Left cardiac atrium (tissue), 4 donors: ENCODE measurements around the gene C1QTNF9B. TPM values are rescaled to one million over a fixed set of nuclear protein-coding genes. Genes with fewer than 3 reads are reported as not detected.
A peak's percentile ranks its signal among the peaks of the same experiment; 100 is the strongest.

ENCODE experiments used
- ATAC-seq, 2 donors: fragments of 200-7000 bp; cut with Tn5 transposase; one replicate each; pipeline ENCODE4 v1.9.1; 2020; ENCODE audit warnings: mild to moderate bottlenecking in 2 of 2, moderate library complexity in 2 of 2
- DNase-seq: peaks from one replicate; pipeline ENCODE4 v3.0.0-alpha.2; 2020
- intact Hi-C, 2 donors: fragments of 100-400 bp; cut with DNase I; formaldehyde crosslinking; loops; one replicate each; pipeline versions ENCODE4 v1.14.1 to v1.15.1; 2022 to 2023
- total RNA-seq, 2 donors: library from RNA; stranded (reverse); fragmentation: NEBNext Ultra II Directional; extraction: Animal tissue kit (Norgen Biotek cat#: 25700); gene quantifications; one replicate each; pipeline ENCODE4 v1.2.1, GENCODE V29; 2021
- donor health status: DM: no; HTN: yes; CAD: no.
- donor health status: DM: no; HTN: yes; CAD: no; lungs with severe emphysema.
- donor health status: DM: yes; HTN: yes; CAD: no.
- donor health status: Dilated cardiomyopathy.

The C1QTNF9B gene
- total RNA-seq, 2 donors from 2014 or later = 1.3 TPM; not detected in 1

- no peak for DNase-seq
- intact Hi-C loops = loop anchor here (5.0 to 10.0 kb wide), 2 partner anchors 150 to 152 kb away; no protein-coding TSS in a partner anchor
- peak; percentile 50 to 86 for ATAC-seq
Measured at GRCh38 chr13:23867027-23867491, 30.2 kb downstream of the C1QTNF9B start.

- intact Hi-C loops = loop anchor here (5.0 to 10.0 kb wide), 2 partner anchors 149 to 152 kb away; no protein-coding TSS in a partner anchor
- DNase-seq (no peak), ATAC-seq (peak; percentile 47 to 84)
Measured at GRCh38 chr13:23866420-23867026, 30.8 kb downstream of the C1QTNF9B start.

GRCh38 chr13:23865906-23866305 is 31.4 kb downstream of the C1QTNF9B start:
- intact Hi-C loops = loop anchor here (5.0 to 10.0 kb wide), 2 partner anchors 149 to 151 kb away; no protein-coding TSS in a partner anchor
- DNase-seq (no peak), ATAC-seq (no peak)

- intact Hi-C loops = loop anchor here (5.0 to 10.0 kb wide), 2 partner anchors 148 to 150 kb away; no protein-coding TSS in a partner anchor
- ATAC-seq (no peak), DNase-seq (no peak)
Measured at GRCh38 chr13:23865026-23865425, 32.3 kb downstream of the C1QTNF9B start.

GRCh38 chr13:23861310-23861709 is 36.0 kb downstream of the C1QTNF9B start:
- DNase-seq (no peak), ATAC-seq (no peak)
- intact Hi-C loops = loop anchor here in 1 of 2 donors (10.0 kb wide), 1 partner anchor 147 kb away; no protein-coding TSS in a partner anchor

GRCh38 chr13:23859904-23860303 is 37.4 kb downstream of the C1QTNF9B start:
- ATAC-seq = no peak
- DNase-seq = no peak
- intact Hi-C loops = loop anchor here in 1 of 2 donors (10.0 kb wide), 1 partner anchor 145 kb away; no protein-coding TSS in a partner anchor

- intact Hi-C loops = no loop called here
- ATAC-seq (no peak), DNase-seq (no peak)
Measured at GRCh38 chr13:23859455-23859854, 37.8 kb downstream of the C1QTNF9B start.

GRCh38 chr13:23858546-23858945 is 38.8 kb downstream of the C1QTNF9B start:
- no peak for ATAC-seq
- DNase-seq = no peak
- intact Hi-C loops = no loop called here

- intact Hi-C loops = no loop called here
- no peak for DNase-seq
- ATAC-seq = no peak
Measured at GRCh38 chr13:23856008-23856750, 41.1 kb downstream of the C1QTNF9B start.

GRCh38 chr13:23855360-23855759 is 41.9 kb downstream of the C1QTNF9B start:
- intact Hi-C loops = no loop called here
- ATAC-seq (no peak), DNase-seq (no peak)

- ATAC-seq (no peak), DNase-seq (no peak)
- intact Hi-C loops = no loop called here
Measured at GRCh38 chr13:23852351-23852750, 45.0 kb downstream of the C1QTNF9B start.

GRCh38 chr13:23851106-23851505 is 46.2 kb downstream of the C1QTNF9B start:
- DNase-seq (no peak), ATAC-seq (no peak)
- intact Hi-C loops = no loop called here

GRCh38 chr13:23850134-23850533 is 47.2 kb downstream of the C1QTNF9B start:
- intact Hi-C loops = no loop called here
- ATAC-seq (no peak), DNase-seq (no peak)

GRCh38 chr13:23849670-23850069 is 47.6 kb downstream of the C1QTNF9B start:
- ATAC-seq (no peak), DNase-seq (no peak)
- intact Hi-C loops = no loop called here

- DNase-seq = no peak
- ATAC-seq = no peak
- intact Hi-C loops = no loop called here
Measured at GRCh38 chr13:23848646-23849141, 48.6 kb downstream of the C1QTNF9B start.

GRCh38 chr13:23848019-23848418 is 49.3 kb downstream of the C1QTNF9B start:
- DNase-seq (no peak), ATAC-seq (no peak)
- intact Hi-C loops = no loop called here

- intact Hi-C loops = no loop called here
- DNase-seq (no peak), ATAC-seq (no peak)
Measured at GRCh38 chr13:23847497-23847896, 49.8 kb downstream of the C1QTNF9B start.

GRCh38 chr13:23845105-23845725 is 52.1 kb downstream of the C1QTNF9B start:
- DNase-seq = no peak
- ATAC-seq = no peak
- intact Hi-C loops = no loop called here

- intact Hi-C loops = no loop called here
- DNase-seq = no peak
- ATAC-seq = no peak
Measured at GRCh38 chr13:23844132-23844531, 53.2 kb downstream of the C1QTNF9B start.

GRCh38 chr13:23843436-23843835 is 53.9 kb downstream of the C1QTNF9B start:
- intact Hi-C loops = no loop called here
- DNase-seq (no peak), ATAC-seq (no peak)
